Activated naive CD8-positive, alpha-beta T cell (primary cell): Measurements from ENCODE around the gene EML6.

ENCODE experiments used
- H3K27ac Mint-ChIP-seq: one replicate; pipeline ENCODE4 v1.8.0; 2021; ENCODE audit warnings: mixed read lengths
- H3K27me3 Mint-ChIP-seq: one replicate; pipeline ENCODE4 v1.8.0; 2021; ENCODE audit warnings: mixed read lengths
- H3K36me3 Mint-ChIP-seq: one replicate; pipeline ENCODE4 v1.8.0; 2021; ENCODE audit warnings: mixed read lengths
- H3K4me1 Mint-ChIP-seq: one replicate; pipeline ENCODE4 v1.8.0; 2021; ENCODE audit warnings: low read depth, mixed read lengths
- H3K4me3 Mint-ChIP-seq: one replicate; pipeline ENCODE4 v1.8.0; 2021; ENCODE audit warnings: mild to moderate bottlenecking, mixed read lengths
- H3K9me3 Mint-ChIP-seq: one replicate; pipeline ENCODE4 v1.8.0; 2021; ENCODE audit warnings: low read depth, mixed read lengths

EML6 gene

GRCh38 chr2:54876764-54877163, 153.3 kb downstream of the EML6 start:
- Mint-ChIP-seq H3K4me1 (no peaks in the 10 kb centered on the region), H3K36me3 (no peaks in the 10 kb centered on the region), H3K27me3 (no peaks in the 10 kb centered on the region), H3K27ac (no peak overlapping the region), H3K4me3 (no peak overlapping the region), H3K9me3 (no peaks in the 10 kb centered on the region)

- H3K27me3 Mint-ChIP-seq = peaks cover 2% of the 10 kb centered on the region
Measured at GRCh38 chr2:54878182-54878581, 154.7 kb downstream of the EML6 start.

GRCh38 chr2:54879032-54879431, 155.6 kb downstream of the EML6 start:
- Mint-ChIP-seq H3K27me3 (peaks cover 2% of the 10 kb centered on the region), H3K9me3 (no peaks in the 10 kb centered on the region), H3K36me3 (no peaks in the 10 kb centered on the region), H3K4me1 (no peaks in the 10 kb centered on the region), H3K4me3 (no peak overlapping the region), H3K27ac (no peak overlapping the region)

More at GRCh38 chr2:54878182-54878581, 154.7 kb downstream of the EML6 start:
- Mint-ChIP-seq H3K4me1 (no peaks in the 10 kb centered on the region), H3K4me3 (no peak overlapping the region), H3K27ac (no peak overlapping the region), H3K36me3 (no peaks in the 10 kb centered on the region), H3K9me3 (no peaks in the 10 kb centered on the region)

DNA sequence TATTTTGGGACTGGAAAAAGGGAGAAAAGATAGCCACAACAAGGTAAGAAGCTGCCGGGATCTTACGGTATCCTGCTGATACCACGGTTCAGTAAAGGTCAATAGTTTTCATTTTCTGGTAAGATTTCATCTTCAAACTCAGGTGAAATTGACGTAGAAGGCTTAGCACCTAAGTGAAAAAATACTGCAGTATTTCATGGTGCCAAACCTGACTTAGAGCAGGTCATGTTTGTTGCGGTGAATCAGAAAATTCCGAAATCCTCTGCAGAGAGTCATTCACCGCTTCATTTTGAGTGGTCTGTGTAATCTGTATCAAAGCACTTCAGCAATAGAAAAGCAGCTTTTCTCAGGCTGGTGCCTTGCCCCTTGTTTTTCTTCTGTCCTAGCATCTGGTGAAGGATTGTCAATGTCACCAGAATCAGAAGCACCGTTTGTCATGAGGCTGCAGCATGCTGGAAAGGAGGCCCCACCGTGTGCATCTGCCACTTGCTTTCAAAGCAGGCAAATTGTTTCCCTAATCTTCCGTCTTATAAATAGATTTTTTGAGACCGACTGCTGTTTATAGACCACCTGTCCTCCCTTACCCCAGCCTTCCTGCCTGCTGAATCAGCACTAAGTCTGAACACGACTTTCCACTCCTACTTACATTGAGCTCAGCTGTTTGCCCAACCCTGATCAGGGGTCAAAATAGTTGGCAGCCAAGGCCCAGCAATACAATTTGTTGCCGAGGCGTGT, 156.3 kb downstream of the EML6 start:
- Mint-ChIP-seq H3K27me3 (peaks cover 2% of the 10 kb centered on the region), H3K9me3 (no peaks in the 10 kb centered on the region), H3K36me3 (no peaks in the 10 kb centered on the region), H3K27ac (no peak overlapping the region), H3K4me1 (no peaks in the 10 kb centered on the region), H3K4me3 (no peak overlapping the region)

DNA sequence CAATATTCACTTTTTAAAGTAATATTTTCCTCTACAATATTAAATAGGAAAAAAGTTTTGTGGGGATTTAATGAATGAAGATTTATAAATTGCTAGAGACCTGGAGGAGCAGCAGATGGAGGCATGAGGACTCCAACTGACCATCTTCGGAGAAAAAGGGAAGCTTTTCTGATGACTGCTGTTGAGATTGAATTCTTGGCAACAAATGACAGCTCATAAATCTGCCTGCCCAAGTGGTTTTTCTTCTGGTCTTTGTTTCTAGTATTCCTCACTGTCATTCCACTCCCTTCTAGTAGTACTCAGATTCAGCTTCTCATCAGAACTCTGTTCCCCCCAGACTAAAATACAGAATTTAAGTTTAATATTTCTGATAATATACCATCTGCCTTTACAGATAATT, 157.0 kb downstream of the EML6 start:
- Mint-ChIP-seq H3K36me3 (no peaks in the 10 kb centered on the region), H3K27ac (no peak overlapping the region), H3K27me3 (peaks cover 2% of the 10 kb centered on the region), H3K4me1 (no peaks in the 10 kb centered on the region), H3K9me3 (no peaks in the 10 kb centered on the region), H3K4me3 (no peak overlapping the region)

- Mint-ChIP-seq H3K9me3 (no peaks in the 10 kb centered on the region), H3K4me3 (no peak overlapping the region), H3K27ac (no peak overlapping the region), H3K4me1 (no peaks in the 10 kb centered on the region), H3K36me3 (no peaks in the 10 kb centered on the region), H3K27me3 (peaks cover 2% of the 10 kb centered on the region)
Measured at GRCh38 chr2:54881759-54882158, 158.3 kb downstream of the EML6 start.

- Mint-ChIP-seq H3K9me3 (no peaks in the 10 kb centered on the region), H3K36me3 (no peaks in the 10 kb centered on the region), H3K27ac (no peak overlapping the region), H3K4me3 (no peak overlapping the region), H3K4me1 (no peaks in the 10 kb centered on the region), H3K27me3 (peaks cover 4% of the 10 kb centered on the region)
Measured at GRCh38 chr2:54885891-54886290, 162.4 kb downstream of the EML6 start.

DNA sequence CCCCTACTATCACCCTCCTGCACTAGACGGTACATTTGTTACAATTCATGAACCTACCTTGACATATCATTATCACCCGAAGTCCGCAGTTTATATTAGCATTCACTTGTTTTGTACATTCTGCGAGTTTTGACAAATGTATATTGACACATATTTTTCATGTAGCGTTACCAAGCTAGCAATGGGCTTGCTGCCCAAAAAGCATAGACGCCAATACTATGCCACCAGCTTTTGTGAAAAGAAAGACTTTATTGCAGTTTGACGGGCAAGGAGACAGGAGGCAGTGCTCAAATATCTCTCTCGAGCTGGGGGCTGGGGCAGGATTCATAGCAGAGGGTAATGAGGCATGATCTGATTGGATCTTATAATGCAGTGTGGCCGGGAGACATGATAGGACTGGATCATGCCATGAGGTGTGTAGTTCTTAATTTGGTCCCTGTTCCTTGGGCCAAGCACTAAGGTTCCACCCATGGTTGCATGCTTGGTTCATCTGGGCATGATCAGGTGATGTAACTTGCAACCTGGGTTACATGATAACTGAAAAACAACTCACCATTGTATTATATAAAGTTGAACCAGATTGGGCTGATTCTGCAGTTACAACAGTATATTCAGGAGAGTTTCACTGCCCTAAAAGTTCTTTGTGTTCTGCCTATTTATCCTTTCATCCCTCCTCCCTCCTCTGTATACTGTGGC, 164.5 kb downstream of the EML6 start:
- Mint-ChIP-seq H3K4me3 (no peak overlapping the region), H3K36me3 (no peaks in the 10 kb centered on the region), H3K9me3 (no peaks in the 10 kb centered on the region), H3K4me1 (no peaks in the 10 kb centered on the region), H3K27ac (no peak overlapping the region), H3K27me3 (peaks cover 3% of the 10 kb centered on the region)

DNA sequence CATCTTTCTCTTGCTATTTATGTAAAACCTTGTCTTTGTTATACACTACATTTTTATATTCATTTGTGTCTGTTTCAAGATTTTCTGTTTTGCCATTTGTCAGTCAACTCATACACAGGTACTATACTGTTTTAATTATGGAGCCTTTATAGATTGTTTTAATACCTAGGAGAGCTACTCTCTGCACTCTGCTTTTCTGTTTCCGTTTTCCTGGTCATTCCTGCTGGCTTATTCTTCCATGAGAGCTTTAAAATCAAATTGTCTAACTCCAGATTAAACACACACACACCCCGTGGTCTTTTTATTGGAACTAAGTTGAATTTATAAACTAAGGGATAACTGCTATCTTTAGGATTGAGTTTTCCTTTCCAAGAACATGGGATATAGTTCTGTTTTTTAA, 165.6 kb downstream of the EML6 start:
- H3K27me3 Mint-ChIP-seq = peaks cover 3% of the 10 kb centered on the region
- no peaks in the 10 kb centered on the region for H3K4me1 Mint-ChIP-seq
- H3K9me3 Mint-ChIP-seq = no peaks in the 10 kb centered on the region
- no peak overlapping the region for H3K4me3 Mint-ChIP-seq
- no peak overlapping the region for H3K27ac Mint-ChIP-seq
- H3K36me3 Mint-ChIP-seq = no peaks in the 10 kb centered on the region

GRCh38 chr2:54891909-54892308, 168.4 kb downstream of the EML6 start:
- peaks cover 9% of the 10 kb centered on the region for H3K9me3 Mint-ChIP-seq
- no peak overlapping the region for H3K4me3 Mint-ChIP-seq
- no peaks in the 10 kb centered on the region for H3K4me1 Mint-ChIP-seq
- H3K27me3 Mint-ChIP-seq = peaks cover 3% of the 10 kb centered on the region
- H3K36me3 Mint-ChIP-seq = no peaks in the 10 kb centered on the region
- no peak overlapping the region for H3K27ac Mint-ChIP-seq

- H3K27ac Mint-ChIP-seq = no peak overlapping the region
- no peak overlapping the region for H3K4me3 Mint-ChIP-seq
Measured at GRCh38 chr2:54894467-54894866, 171.0 kb downstream of the EML6 start.

DNA sequence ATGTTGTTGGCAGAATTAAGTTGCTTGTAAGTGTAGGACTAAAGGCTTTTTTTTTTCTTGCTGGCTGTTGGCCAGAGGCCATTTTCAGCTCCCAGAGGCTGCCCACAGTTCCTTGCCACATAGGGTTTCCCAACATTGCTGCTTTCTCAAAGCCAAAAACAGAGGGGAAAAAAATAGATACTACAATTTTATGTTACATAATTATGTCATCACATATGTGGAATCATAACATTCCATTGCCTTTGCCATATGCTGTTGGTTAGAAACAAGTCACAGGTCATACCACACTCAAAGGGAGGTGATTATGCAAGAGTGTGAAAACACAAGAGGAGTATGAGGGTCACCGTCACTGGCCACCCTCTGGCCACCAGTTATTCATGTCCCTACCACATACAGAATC, 172.3 kb downstream of the EML6 start:
- Mint-ChIP-seq H3K9me3 (peaks cover 9% of the 10 kb centered on the region), H3K4me1 (peaks cover 15% of the 10 kb centered on the region), H3K36me3 (no peaks in the 10 kb centered on the region), H3K4me3 (no peak overlapping the region), H3K27ac (no peak overlapping the region), H3K27me3 (no peaks in the 10 kb centered on the region)

More at GRCh38 chr2:54894467-54894866, 171.0 kb downstream of the EML6 start:
- Mint-ChIP-seq H3K9me3 (peaks cover 9% of the 10 kb centered on the region), H3K36me3 (no peaks in the 10 kb centered on the region), H3K4me1 (peaks cover 15% of the 10 kb centered on the region), H3K27me3 (peaks cover 1% of the 10 kb centered on the region)

- H3K9me3 Mint-ChIP-seq = peaks cover 9% of the 10 kb centered on the region
- H3K27me3 Mint-ChIP-seq = no peaks in the 10 kb centered on the region
- H3K4me1 Mint-ChIP-seq = peaks cover 15% of the 10 kb centered on the region
- peak overlapping the region; percentile 6 for H3K27ac Mint-ChIP-seq
- H3K36me3 Mint-ChIP-seq = no peaks in the 10 kb centered on the region
- H3K4me3 Mint-ChIP-seq = peak overlapping the region; percentile 27
Measured at GRCh38 chr2:54897420-54898310, 174.2 kb downstream of the EML6 start.

- peak overlapping the region; percentile 21 for H3K4me3 Mint-ChIP-seq
- H3K9me3 Mint-ChIP-seq = peaks cover 9% of the 10 kb centered on the region
- H3K27ac Mint-ChIP-seq = no peak overlapping the region
- H3K27me3 Mint-ChIP-seq = no peaks in the 10 kb centered on the region
- no peaks in the 10 kb centered on the region for H3K36me3 Mint-ChIP-seq
- peaks cover 16% of the 10 kb centered on the region for H3K4me1 Mint-ChIP-seq
Measured at GRCh38 chr2:54898456-54899226, 175.2 kb downstream of the EML6 start.
